Endodermal cell (in vitro differentiated cells): ENCODE results near the gene TTYH2. TPM values are rescaled to one million over a fixed set of nuclear protein-coding genes. Genes with fewer than 3 reads are reported as not detected.
A peak's percentile ranks its signal among the peaks of the same experiment; 100 is the strongest.

Experiments
- DNase-seq: peaks from one replicate; pipeline ENCODE4 v3.0.0-alpha.2; 2017
- H3K27ac ChIP-seq: 2 replicates; pipeline ENCODE4 v1.5.1; 2013; ENCODE audit warnings: mild to moderate bottlenecking, low read depth, low read length, moderate library complexity
- H3K27me3 ChIP-seq: 2 replicates; pipeline ENCODE4 v1.6.1; 2013; ENCODE audit warnings: mild to moderate bottlenecking, low read length, moderate library complexity; ENCODE audit not compliant: insufficient read depth, control insufficient read depth, poor library complexity, severe bottlenecking
- H3K36me3 ChIP-seq: 2 replicates; pipeline ENCODE4 v1.7.0; 2013; ENCODE audit warnings: mild to moderate bottlenecking, low read length, moderate library complexity; ENCODE audit not compliant: control insufficient read depth, insufficient read depth
- H3K4me1 ChIP-seq: one replicate; pipeline ENCODE4 v1.7.0; 2013; ENCODE audit warnings: low read length; ENCODE audit not compliant: control insufficient read depth, insufficient read depth
- H3K4me3 ChIP-seq: 2 replicates; pipeline ENCODE4 v1.5.1; 2013; ENCODE audit warnings: mild to moderate bottlenecking, low read length, moderate library complexity
- H3K9ac ChIP-seq: 2 replicates; pipeline ENCODE4 v1.6.1; 2013; ENCODE audit warnings: mild to moderate bottlenecking, low read length, moderate library complexity; ENCODE audit not compliant: poor library complexity, severe bottlenecking; ENCODE audit errors: extremely low read depth
- H3K9me3 ChIP-seq: 2 replicates; pipeline ENCODE4 v1.6.1; 2013; ENCODE audit warnings: mild to moderate bottlenecking, low read length, moderate library complexity; ENCODE audit not compliant: control insufficient read depth
- H3K27ac Mint-ChIP-seq: 2 replicates; pipeline ENCODE4 v1.8.0; 2020; ENCODE audit warnings: mixed read lengths
- H3K27me3 Mint-ChIP-seq: 2 replicates; pipeline ENCODE4 v1.8.0; 2021; ENCODE audit warnings: mild to moderate bottlenecking, mixed read lengths; ENCODE audit not compliant: insufficient read depth
- H3K36me3 Mint-ChIP-seq: 2 replicates; pipeline ENCODE4 v1.8.0; 2020; ENCODE audit warnings: low read depth, mixed read lengths
- H3K4me1 Mint-ChIP-seq: 2 replicates; pipeline ENCODE4 v1.8.0; 2020; ENCODE audit warnings: mixed read lengths
- H3K4me3 Mint-ChIP-seq: 2 replicates; pipeline ENCODE4 v1.8.0; 2020; ENCODE audit warnings: mild to moderate bottlenecking, moderate library complexity, mixed read lengths
- H3K9me3 Mint-ChIP-seq: 2 replicates; pipeline ENCODE4 v1.8.0; 2020; ENCODE audit warnings: mild to moderate bottlenecking, mixed read lengths
- CTCF ChIP-seq: fragments of 200-600 bp; sonication (generic); conservative IDR thresholded peaks from 2 replicates; pipeline ENCODE4 v1.5.0; 2021; ENCODE audit warnings: antibody characterized with exemption, mild to moderate bottlenecking
- WGBS, 2 experiments: methylation state at CpG; one replicate each; pipeline versions ENCODE4 v1.1.5 to v1.1.7; 2013; ENCODE audit warnings: missing lambda C conversion rate in 2 of 2, mixed read lengths in 1 of 2; ENCODE audit not compliant: insufficient coverage in 1 of 2, insufficient read length in 1 of 2; 5-methylcytosine and 5-hydroxymethylcytosine counted together
- total RNA-seq, 2 donors: library from RNA; stranded (reverse); fragmentation: NEBNext Ultra II Directional in 1 of 2; extraction: Animal tissue kit (Norgen Biotek cat#: 25700) in 1 of 2; gene quantifications; 2 replicates in 1 of 2; 3 replicates in 1 of 2; pipeline ENCODE4 v1.2.1, GENCODE V29; 2021

Gene TTYH2
- total RNA-seq, 2 donors from 2014 or later, result 1.2 to 1.6 TPM

DNA sequence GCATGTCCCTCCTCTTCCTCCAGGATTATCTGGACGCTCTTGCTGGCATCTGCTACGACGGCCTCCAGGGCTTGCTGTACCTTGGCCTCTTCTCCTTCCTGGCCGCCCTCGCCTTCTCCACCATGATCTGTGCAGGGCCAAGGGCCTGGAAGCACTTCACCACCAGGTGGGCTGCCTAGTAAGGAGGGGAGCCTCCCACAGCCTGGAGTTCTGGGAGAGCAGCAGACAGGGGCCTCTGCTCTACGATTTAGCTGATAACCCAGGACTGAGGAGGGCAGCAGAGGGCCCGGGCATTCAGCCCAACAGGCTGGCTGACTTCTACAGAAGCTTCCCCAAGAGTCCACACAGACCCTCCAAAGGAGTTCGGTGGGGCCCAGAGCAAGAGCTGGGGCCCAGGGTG, 38.8 kb downstream of the TTYH2 start:
- Mint-ChIP-seq H3K9me3 (no peaks in the 10 kb centered on the region), H3K27me3 (peaks cover 8% of the 10 kb centered on the region), H3K36me3 (no peaks in the 10 kb centered on the region), H3K27ac (no peak overlapping the region), H3K4me1 (peaks cover 2% of the 10 kb centered on the region), H3K4me3 (no peak overlapping the region)
- no peaks in the 10 kb centered on the region for H3K36me3 ChIP-seq
- H3K4me1 ChIP-seq, result no peaks in the 10 kb centered on the region
- no peak for DNase-seq
- no peaks in the 10 kb centered on the region for H3K9me3 ChIP-seq
- H3K27me3 ChIP-seq, result no peaks in the 10 kb centered on the region
- H3K9ac ChIP-seq, result no peak overlapping the region
- WGBS, 2 experiments, result 84 to 90% methylated on average over 3 to 8 of the region's 8 CpGs
- H3K4me3 ChIP-seq, result no peak overlapping the region
- no peak overlapping the region for H3K27ac ChIP-seq
- peak; percentile 43 for TF ChIP-seq CTCF

DNA sequence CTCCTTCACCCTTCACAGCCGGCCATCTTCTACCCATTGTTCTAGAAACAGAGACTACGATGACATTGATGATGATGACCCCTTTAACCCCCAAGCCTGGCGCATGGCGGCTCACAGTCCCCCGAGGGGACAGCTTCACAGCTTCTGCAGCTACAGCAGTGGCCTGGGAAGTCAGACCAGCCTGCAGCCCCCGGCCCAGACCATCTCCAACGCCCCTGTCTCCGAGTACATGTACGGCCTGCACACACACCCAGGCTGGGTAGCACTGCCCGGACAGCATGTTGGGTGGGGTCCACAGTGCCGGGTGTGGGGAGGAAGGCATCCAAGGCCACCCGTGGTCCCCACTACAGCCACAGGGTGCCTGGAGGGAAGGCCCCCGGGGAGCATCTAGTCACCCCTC, 39.7 kb downstream of the TTYH2 start:
- 81 to 92% methylated on average over 7 to 13 of the region's 13 CpGs for whole genome bisulfite sequencing, 2 experiments
- Mint-ChIP-seq H3K27ac (no peak overlapping the region), H3K4me3 (no peak overlapping the region), H3K4me1 (peaks cover 2% of the 10 kb centered on the region), H3K9me3 (no peaks in the 10 kb centered on the region), H3K36me3 (no peaks in the 10 kb centered on the region), H3K27me3 (peaks cover 7% of the 10 kb centered on the region)
- Histone ChIP-seq H3K36me3 (no peaks in the 10 kb centered on the region), H3K9ac (no peak overlapping the region), H3K9me3 (no peaks in the 10 kb centered on the region), H3K4me3 (no peak overlapping the region), H3K27ac (no peak overlapping the region), H3K4me1 (no peaks in the 10 kb centered on the region), H3K27me3 (no peaks in the 10 kb centered on the region)
- no peak for DNase-seq
- no peak for TF ChIP-seq CTCF

- peaks cover 13% of the 10 kb centered on the region for H3K4me1 ChIP-seq
- H3K27ac ChIP-seq, result no peak overlapping the region
- peaks cover 18% of the 10 kb centered on the region for H3K4me1 Mint-ChIP-seq
- H3K27me3 Mint-ChIP-seq, result peaks cover 7% of the 10 kb centered on the region
- no peak overlapping the region for H3K27ac Mint-ChIP-seq
- H3K36me3 Mint-ChIP-seq, result no peaks in the 10 kb centered on the region
- H3K4me3 ChIP-seq, result no peak overlapping the region
- WGBS, 2 experiments, result 94 to 95% methylated on average over 10 of the region's 10 CpGs
- no peak overlapping the region for H3K9ac ChIP-seq
- TF ChIP-seq CTCF, result no peak
- H3K27me3 ChIP-seq, result no peaks in the 10 kb centered on the region
- no peak for DNase-seq
- H3K36me3 ChIP-seq, result no peaks in the 10 kb centered on the region
- H3K4me3 Mint-ChIP-seq, result no peak overlapping the region
- no peaks in the 10 kb centered on the region for H3K9me3 Mint-ChIP-seq
- no peaks in the 10 kb centered on the region for H3K9me3 ChIP-seq
Measured at GRCh38 chr17:74257311-74257710, 43.9 kb downstream of the TTYH2 start.
